Mononuclear cell (primary cell): ENCODE results near the gene CMTM7. TPM values are rescaled to one million over a fixed set of nuclear protein-coding genes. Genes with fewer than 3 reads are reported as not detected.

ENCODE experiments used
- H3K27me3 ChIP-seq: 2 replicates; pipeline ENCODE4 v1.6.0; 2011; ENCODE audit warnings: low read length, control low read depth; ENCODE audit not compliant: insufficient read depth
- H3K4me1 ChIP-seq: 2 replicates; pipeline ENCODE4 v1.5.1; 2011; ENCODE audit warnings: mild to moderate bottlenecking, low read length, control low read depth; ENCODE audit not compliant: insufficient read depth
- H3K4me3 ChIP-seq: 2 replicates; pipeline ENCODE4 v1.5.1; 2011; ENCODE audit warnings: mild to moderate bottlenecking, low read length, moderate library complexity
- H3K9me3 ChIP-seq: 2 replicates; pipeline ENCODE4 v1.5.1; 2011; ENCODE audit warnings: low read depth, mild to moderate bottlenecking, control low read depth, low read length
- total RNA-seq: library from RNA; depleted of rRNA; stranded (reverse); fragments of >200 nt; gene quantifications from one replicate; pipeline ENCODE4 v1.2.3, GENCODE V29; 2012

Gene CMTM7
- total RNA-seq, 1 donor, result 17.0 TPM

DNA sequence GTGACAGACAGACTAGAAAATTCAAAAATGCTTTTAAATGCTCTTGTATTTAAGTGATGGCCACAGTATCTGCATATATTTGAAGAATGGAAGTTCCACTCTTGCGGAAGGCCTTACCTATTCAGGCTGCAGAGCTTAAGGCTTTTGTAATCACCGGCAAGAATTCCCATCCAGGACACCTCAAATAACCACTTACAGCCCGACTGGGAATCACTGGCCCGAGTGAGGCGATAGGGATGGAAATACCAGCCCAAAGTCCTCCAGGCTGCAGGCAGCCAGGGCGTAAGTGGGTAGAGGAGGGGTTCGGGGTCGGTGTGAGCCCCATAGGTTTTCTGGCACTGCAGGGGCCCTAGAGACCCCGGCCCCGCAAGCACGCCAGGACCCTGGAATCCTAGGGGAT lies 9.5 kb downstream of the CMTM7 start:
- Histone ChIP-seq H3K9me3 (no peaks in the 10 kb centered on the region), H3K4me3 (peak overlapping the region; percentile 54), H3K4me1 (peaks cover 95% of the 10 kb centered on the region), H3K27me3 (no peaks in the 10 kb centered on the region)

DNA sequence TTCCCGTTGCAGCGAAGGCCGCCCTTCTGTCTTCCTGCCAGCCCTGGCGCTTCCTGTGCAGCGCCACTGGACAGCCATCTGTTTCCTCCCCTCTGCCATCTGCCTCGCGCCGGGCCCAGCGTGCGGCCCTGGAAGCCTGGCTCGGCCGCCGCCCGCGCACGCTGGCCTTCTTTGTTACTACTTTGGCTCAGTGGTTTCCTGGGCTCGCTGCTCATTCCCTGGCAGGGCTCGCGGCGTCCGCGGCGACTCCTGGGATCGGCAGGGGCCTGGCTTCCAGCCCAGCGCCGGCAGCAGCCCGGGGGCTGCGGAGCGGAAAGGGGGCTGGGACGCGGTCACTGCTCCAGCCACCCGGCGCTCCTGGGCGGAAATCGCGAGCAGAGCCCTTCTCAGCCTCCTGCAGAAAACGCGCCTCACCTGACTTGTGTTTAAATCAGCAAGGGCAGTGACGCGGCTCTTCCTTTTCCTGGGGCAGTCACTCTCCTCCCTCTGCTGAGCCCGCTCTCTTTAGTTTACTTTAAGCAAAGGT lies 10.0 kb downstream of the CMTM7 start:
- no peaks in the 10 kb centered on the region for H3K9me3 ChIP-seq
- H3K4me3 ChIP-seq, result peak overlapping the region; percentile 54
- H3K27me3 ChIP-seq, result no peaks in the 10 kb centered on the region
- peaks cover 95% of the 10 kb centered on the region for H3K4me1 ChIP-seq

DNA sequence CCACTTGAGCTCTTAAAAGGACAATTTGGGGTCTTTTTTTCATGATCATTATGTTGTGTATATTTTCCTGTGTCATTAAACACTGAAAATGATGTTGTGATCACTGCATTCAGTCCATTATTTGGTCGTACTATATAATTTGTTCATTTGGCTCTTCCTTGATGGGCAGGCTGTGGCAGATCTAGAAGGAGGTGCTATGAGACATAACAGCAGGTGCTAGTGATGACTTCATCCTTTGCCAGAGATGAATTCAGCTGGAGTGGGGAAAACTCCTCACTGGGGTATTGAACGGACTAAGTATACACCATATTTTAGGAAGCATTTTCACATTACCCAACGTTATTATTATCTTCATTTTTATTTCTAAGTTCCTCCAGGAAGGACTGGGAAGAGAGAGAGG lies 12.0 kb downstream of the CMTM7 start:
- H3K4me1 ChIP-seq, result peaks cover 99% of the 10 kb centered on the region
- no peak overlapping the region for H3K4me3 ChIP-seq
- H3K27me3 ChIP-seq, result no peaks in the 10 kb centered on the region
- H3K9me3 ChIP-seq, result no peaks in the 10 kb centered on the region

DNA sequence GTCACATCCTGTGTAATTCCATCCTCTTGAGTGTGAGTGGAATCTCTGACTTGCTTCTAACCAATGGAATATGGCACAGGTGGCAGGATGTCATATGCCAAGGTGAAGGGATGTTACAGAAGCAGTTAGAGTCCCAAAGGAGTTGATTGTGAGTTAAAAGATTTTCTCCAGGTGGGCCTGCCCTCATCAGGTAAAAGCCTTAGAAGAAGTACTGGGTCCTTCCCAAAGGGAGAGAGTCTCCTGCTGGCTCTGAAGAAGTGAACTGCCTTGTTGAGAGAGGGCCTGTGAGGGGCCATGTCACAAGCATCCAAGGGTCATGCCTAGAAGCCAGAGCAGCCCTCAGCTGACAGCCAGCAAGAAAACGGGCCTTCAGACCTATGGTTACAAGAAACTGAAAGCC lies 13.1 kb downstream of the CMTM7 start:
- no peaks in the 10 kb centered on the region for H3K27me3 ChIP-seq
- no peaks in the 10 kb centered on the region for H3K9me3 ChIP-seq
- H3K4me1 ChIP-seq, result peaks cover 99% of the 10 kb centered on the region
- no peak overlapping the region for H3K4me3 ChIP-seq

DNA sequence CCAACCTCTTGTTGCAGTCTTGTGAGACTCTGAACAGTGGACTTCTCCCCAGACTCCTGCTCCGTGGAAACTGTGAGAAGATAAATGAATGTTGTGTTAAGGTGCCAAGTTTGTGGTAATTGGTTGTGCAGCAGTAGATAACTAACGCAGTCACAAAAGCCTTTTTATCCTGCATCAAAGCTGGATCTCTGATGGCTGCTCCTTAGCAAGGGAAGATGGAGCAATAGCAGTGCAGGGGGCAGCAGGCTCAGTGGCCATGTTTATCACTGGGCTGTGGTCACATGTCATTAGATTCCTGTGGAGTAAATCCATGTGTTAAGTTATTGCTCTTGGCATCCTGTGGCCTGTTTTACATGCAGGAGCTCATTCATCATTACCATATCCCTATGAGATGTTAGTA lies 13.5 kb downstream of the CMTM7 start:
- Histone ChIP-seq H3K4me1 (peaks cover 99% of the 10 kb centered on the region), H3K4me3 (no peak overlapping the region), H3K9me3 (no peaks in the 10 kb centered on the region)

DNA sequence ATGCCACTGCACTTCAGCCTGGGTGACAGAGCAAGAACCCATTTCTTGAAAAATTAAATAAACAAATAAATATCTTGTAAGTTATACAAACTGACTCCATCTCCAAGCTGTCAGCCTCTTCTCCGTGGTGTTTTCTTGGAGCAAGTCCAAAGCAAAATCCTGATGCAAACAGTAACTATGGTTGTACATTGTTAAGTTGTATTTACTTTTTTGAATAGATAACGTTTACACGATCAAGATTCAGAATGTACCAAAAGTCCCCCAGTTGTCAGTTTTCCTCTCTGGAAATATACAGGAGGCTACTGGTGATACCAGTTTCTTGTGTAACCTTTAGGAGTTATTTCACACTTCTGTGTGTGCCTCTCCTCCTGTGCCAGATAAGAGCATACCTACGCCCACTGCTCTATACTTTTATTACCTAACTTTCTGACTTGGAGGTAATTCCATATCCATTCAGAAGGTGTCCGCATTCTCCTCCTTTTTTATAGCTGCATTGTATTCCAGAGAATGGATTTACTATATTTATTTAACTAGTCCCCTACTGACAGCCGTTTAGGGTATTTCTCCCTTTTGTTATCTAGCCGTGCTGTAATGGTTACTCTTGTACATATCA lies 14.2 kb downstream of the CMTM7 start:
- H3K27me3 ChIP-seq, result no peaks in the 10 kb centered on the region
- peaks cover 99% of the 10 kb centered on the region for H3K4me1 ChIP-seq
- H3K9me3 ChIP-seq, result no peaks in the 10 kb centered on the region
- no peak overlapping the region for H3K4me3 ChIP-seq

More for the DNA sequence above, 13.5 kb downstream of the CMTM7 start:
- H3K27me3 ChIP-seq, result no peaks in the 10 kb centered on the region

DNA sequence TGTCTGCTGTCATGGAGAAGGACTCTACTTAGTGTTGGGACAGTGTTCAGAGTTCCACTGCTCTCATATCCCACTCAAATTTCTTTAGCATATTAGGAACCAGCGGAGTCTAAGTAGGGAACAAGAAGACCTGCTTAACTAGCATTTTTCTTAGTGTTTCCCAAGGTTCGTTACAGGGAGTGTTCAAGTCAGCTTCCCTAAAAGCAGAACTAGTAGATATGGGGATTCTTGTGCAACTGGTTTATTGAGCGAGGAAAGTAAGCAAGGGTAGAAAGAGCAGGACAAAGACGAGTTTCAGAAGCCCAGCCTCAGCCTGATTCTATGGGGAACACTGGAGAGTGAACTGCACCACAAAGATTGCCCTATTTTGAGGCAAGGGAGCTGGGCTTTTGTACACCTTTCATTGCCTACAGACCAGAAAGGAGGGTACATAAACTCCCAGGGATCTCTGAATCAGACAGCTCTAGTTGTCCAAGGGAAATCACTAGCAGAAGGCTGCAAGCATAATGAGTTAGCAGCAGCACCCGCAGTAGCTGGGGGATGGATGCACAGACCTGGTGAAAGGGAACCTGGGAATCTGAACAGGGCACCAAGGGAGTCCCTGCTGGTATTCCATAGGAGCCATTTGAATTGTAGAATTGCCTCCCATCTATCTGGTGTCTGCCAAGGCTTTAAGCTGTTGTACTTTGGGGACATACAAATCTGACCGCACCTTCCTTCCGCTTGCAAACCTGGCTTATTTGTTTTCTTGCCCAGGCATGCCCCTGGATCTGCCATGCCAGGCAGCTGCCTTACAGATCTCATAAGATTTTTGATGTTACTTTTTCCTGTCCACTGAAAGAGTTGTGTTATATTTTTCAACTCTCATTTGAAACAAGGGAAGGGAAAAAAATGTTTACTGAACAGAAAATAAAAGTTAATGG lies 15.1 kb downstream of the CMTM7 start:
- Histone ChIP-seq H3K9me3 (no peaks in the 10 kb centered on the region), H3K27me3 (no peaks in the 10 kb centered on the region), H3K4me3 (no peak overlapping the region), H3K4me1 (peaks cover 92% of the 10 kb centered on the region)

DNA sequence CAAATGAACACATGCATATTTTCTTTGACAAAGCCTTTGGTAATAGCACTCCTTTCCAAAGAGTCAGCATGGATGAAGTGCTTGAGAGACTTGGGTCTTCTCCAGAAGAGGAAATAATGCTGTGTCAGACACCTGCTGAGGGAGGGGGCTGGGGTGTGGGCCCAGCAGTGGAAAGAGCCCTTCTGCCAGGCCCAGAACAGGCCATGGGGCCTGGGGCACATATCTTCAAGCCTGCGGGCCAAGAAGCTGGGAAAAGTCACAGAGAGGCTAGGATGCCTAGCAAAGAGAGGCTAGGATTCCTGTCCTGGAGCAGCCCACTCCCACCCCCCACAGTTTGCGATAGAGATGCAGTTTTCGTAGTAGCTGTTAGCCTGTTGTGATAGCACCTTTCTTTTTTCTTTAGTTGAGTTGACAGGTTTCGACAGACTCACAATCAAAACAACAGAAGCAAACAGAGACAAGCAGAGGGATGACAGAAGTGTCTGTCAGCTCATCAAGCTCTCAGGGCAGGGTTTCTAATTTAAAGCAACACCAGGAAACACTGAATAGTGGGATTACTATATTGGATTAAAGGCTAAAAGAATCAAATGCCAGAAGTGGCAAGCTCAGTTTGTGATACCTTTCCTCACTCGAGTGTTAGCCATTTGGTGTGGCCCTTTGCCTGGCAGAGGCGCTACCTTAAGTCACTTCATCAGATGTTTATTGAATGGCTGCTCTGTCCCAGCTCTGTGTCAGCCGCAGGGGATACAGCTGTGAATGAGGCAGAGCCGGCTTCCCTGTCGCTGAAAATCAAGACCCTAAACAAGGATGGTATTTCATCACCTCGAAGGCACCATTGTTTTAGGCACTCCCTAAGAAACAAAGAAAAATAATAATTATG lies 19.0 kb downstream of the CMTM7 start:
- no peaks in the 10 kb centered on the region for H3K9me3 ChIP-seq
- H3K4me1 ChIP-seq, result peaks cover 74% of the 10 kb centered on the region
- no peaks in the 10 kb centered on the region for H3K27me3 ChIP-seq
- no peak overlapping the region for H3K4me3 ChIP-seq

DNA sequence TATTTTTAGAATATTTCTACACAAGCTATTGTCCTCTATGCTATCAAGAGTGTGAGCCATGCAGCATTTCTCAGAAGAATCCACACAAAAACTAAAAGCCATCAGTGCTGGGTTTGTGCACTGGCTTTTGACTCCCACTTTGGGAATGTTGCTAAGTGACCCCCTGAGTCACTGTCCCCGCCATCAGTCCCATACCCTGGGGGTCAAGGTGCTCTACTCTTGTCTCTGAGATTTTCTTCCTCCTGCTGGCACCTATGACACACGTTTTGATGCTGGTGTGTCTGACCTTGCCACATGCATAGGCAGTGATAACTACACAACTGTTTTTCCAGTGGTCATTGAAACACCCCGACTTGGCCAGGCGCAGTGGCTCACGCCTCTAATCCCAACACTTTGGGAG lies 19.8 kb downstream of the CMTM7 start:
- no peaks in the 10 kb centered on the region for H3K27me3 ChIP-seq
- H3K9me3 ChIP-seq, result no peaks in the 10 kb centered on the region
- H3K4me3 ChIP-seq, result no peak overlapping the region
- peaks cover 70% of the 10 kb centered on the region for H3K4me1 ChIP-seq

DNA sequence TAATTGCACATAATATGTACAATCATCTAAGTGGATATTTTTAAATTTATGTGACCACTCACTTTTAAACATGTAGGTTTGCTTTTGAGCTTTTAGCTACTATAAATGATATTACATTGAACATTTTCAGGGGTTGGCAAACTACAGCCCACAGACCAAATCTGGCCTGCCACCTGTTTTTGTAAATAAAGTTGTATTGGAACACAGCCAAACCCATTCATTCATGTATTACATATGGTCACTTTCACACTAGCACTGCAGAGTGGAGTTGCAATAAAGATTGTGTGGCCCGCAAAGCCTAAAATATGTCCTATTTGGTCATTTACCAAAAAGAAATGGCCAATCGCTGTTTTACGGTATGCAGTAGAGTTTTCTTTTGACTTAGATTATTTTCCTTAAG lies 21.2 kb downstream of the CMTM7 start:
- Histone ChIP-seq H3K9me3 (no peaks in the 10 kb centered on the region), H3K4me1 (peaks cover 60% of the 10 kb centered on the region), H3K4me3 (no peak overlapping the region), H3K27me3 (no peaks in the 10 kb centered on the region)

DNA sequence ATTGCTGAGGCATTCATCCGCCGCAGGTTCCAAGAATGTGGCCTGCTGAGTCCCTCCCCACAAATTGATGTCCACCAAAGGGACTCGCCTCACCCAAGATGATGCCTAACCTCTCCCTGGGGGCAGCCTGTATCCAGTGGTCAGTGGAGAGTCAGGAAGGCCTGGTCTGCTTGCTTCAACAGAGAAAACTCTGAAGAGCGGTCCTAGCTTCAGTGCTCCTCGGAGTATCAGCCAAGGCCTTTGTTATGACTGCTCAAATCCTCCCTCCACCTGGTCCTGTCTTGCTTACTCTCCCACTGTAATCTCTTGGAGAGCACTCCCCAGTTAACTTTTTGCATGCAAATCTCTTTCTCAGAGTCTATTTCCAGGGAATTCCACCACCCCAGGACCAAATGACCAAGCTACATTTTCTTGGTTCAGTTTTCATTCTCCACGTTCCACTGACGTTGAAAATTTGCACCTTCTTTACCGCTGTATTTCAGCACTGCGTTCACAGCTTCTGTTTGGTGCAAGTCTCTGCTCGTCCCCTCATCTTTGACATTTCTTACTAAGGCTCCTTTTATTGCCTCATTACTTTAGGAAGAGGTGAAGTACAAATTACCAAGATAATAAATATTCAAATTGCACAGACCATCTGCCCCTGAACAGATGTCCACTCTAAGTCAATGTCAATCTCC lies 22.3 kb downstream of the CMTM7 start:
- Histone ChIP-seq H3K4me1 (peaks cover 50% of the 10 kb centered on the region), H3K27me3 (no peaks in the 10 kb centered on the region), H3K4me3 (no peak overlapping the region), H3K9me3 (no peaks in the 10 kb centered on the region)

DNA sequence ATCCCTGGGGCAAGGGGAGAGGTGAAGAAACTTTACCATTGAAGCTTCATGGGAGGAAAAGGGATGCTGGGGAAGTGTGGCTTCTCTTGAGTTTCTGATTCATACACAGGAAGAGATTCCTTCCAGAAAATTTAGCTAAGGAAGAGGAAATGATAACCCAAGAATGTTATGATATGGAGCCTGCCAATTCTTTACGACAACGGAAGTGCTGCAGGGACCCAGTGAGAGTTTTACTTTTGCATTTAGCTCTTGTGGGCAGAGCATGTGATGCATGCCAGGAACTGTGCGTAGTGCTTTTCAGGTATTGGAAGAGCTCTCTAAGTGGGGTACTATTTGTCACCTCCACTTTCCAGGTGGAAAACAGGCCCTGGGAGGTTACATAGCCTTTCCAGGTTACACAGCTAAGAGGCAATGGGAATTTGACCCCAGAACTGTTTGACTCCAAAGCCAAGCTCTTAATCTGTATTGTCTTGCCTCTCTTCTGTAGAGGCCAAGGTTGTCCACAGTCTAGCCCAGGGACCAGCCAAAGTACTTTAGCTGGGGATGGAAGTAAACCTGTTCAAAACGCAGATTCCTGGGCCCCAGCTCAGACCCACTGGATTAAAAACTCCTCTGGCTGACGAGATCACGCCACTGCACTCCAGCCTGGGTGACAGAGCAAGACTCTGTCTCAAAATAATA lies 23.0 kb downstream of the CMTM7 start:
- no peaks in the 10 kb centered on the region for H3K9me3 ChIP-seq
- H3K27me3 ChIP-seq, result no peaks in the 10 kb centered on the region
- peaks cover 49% of the 10 kb centered on the region for H3K4me1 ChIP-seq
- H3K4me3 ChIP-seq, result no peak overlapping the region

DNA sequence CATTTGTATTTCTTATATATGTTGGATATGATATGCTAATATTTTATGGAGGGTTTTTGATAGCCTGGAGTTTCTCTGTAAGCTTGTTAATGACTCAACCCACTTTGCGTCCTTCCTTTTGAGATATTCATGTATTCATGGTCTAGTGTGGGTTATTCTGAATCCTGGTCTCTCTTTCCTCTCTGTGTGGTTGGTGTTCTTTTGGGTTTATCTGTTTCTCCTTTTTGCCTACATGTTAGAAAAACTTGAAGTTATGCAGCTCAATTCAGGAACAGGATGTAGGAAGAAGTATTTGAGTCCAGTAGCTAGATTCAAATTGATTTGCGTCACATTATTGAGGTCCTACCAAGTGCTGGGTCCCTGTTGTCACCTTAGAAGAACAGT lies 28.1 kb downstream of the CMTM7 start:
- H3K4me1 ChIP-seq, result peaks cover 74% of the 10 kb centered on the region
- H3K9me3 ChIP-seq, result no peaks in the 10 kb centered on the region
- no peaks in the 10 kb centered on the region for H3K27me3 ChIP-seq
- no peak overlapping the region for H3K4me3 ChIP-seq
